Endothelial cell of umbilical vein (primary cell): ENCODE data around the gene AP5S1. TPM values are rescaled to one million over a fixed set of nuclear protein-coding genes. Genes with fewer than 3 reads are reported as not detected.

ENCODE experiments used
- BruUV-seq: library from RNA; stranded (reverse); fragments of 400-500 nt; replicated peaks from 2 replicates; lab custom pipeline; 2021; lab: Mats Ljungman, UMichigan
- CTCF ChIA-PET: fragments of 300-600, 350-600 bp; sonication (Branson Sonifier 250); formaldehyde crosslinking; loops from one replicate; lab custom pipeline; 2021; ENCODE audit warnings: antibody characterized with exemption, inconsistent platforms; lab: Charles Lee
- POLR2A ChIA-PET: fragments of 300-600, 350-600 bp; sonication (Branson Sonifier 250); formaldehyde crosslinking; loops from one replicate; lab custom pipeline; 2021; ENCODE audit warnings: antibody characterized with exemption, inconsistent platforms; lab: Charles Lee
- DNase-seq: peaks from one replicate; pipeline ENCODE4 v3.0.0-alpha.2; 2011; ENCODE audit warnings: low read depth, low spot score
- FAIRE-seq: peaks from 2 replicates; lab custom pipeline; 2011; peaks lifted over from hg19 to GRCh38; lab: Jason Lieb, UNC
- H2AFZ ChIP-seq: 2 replicates; pipeline ENCODE4 v1.6.0; 2012; ENCODE audit warnings: low read depth, low read length, control low read depth, inconsistent platforms
- H3K27ac ChIP-seq: 2 replicates; pipeline ENCODE4 v1.5.1; 2011; ENCODE audit warnings: low read depth, mild to moderate bottlenecking, control low read depth, low read length, moderate library complexity; ENCODE audit not compliant: insufficient read depth
- H3K27me3 ChIP-seq, 2 experiments: 2 replicates each; pipeline versions ENCODE4 v1.6.0 to v1.6.1; 2011; ENCODE audit warnings: low read length in 2 of 2, mixed read lengths in 1 of 2; ENCODE audit not compliant: control insufficient read depth in 2 of 2, insufficient read depth in 2 of 2
- H3K36me3 ChIP-seq, 2 experiments: 2 replicates in 1 of 2; 3 replicates in 1 of 2; pipeline ENCODE4 v1.5.1; 2011; ENCODE audit warnings: low read length in 2 of 2, mild to moderate bottlenecking in 1 of 2, moderate library complexity in 1 of 2; ENCODE audit not compliant: control insufficient read depth in 2 of 2, insufficient read depth in 2 of 2; ENCODE audit errors: extremely low read depth in 1 of 2
- H3K4me1 ChIP-seq: 3 replicates; pipeline ENCODE4 v1.5.1; 2011; ENCODE audit warnings: mild to moderate bottlenecking, low read length; ENCODE audit not compliant: control insufficient read depth, insufficient read depth; ENCODE audit errors: extremely low read depth
- H3K4me2 ChIP-seq: 2 replicates; pipeline ENCODE4 v1.6.1; 2011; ENCODE audit warnings: low read length, control low read depth, mixed read lengths; ENCODE audit not compliant: insufficient read depth
- H3K4me3 ChIP-seq, 3 experiments: fragments of 200-600 bp in 1 of 3; sonication (generic), shearing (Covaris generic) in 1 of 3; replicated peaks in 1 of 3; 2 replicates each; pipeline ENCODE4 v1.5.1; 2011 to 2016; ENCODE audit warnings: control low read depth in 3 of 3, low read length in 3 of 3, mild to moderate bottlenecking in 2 of 3, inconsistent platforms in 1 of 3, low read depth in 1 of 3, moderate library complexity in 1 of 3; ENCODE audit not compliant: insufficient read depth in 1 of 3
- H3K79me2 ChIP-seq: 2 replicates; pipeline ENCODE4 v1.6.0; 2012; ENCODE audit warnings: low read length, inconsistent platforms; ENCODE audit not compliant: control insufficient read depth, insufficient read depth
- H3K9ac ChIP-seq: replicated peaks from 2 replicates; pipeline ENCODE3; 2011; ENCODE audit warnings: low read length, control low read depth; ENCODE audit not compliant: insufficient read depth; ENCODE audit errors: extremely low read depth
- H3K9me1 ChIP-seq: replicated peaks from 3 replicates; pipeline ENCODE4 v1.6.0; 2011; ENCODE audit warnings: mild to moderate bottlenecking, low read length; ENCODE audit not compliant: control insufficient read depth, insufficient read depth; ENCODE audit errors: extremely low read depth
- H3K9me3 ChIP-seq: replicated peaks from 2 replicates; pipeline ENCODE4 v1.5.1; 2012; ENCODE audit warnings: low read length, inconsistent platforms; ENCODE audit not compliant: control insufficient read depth, insufficient read depth
- H4K20me1 ChIP-seq: replicated peaks from 2 replicates; pipeline ENCODE3; 2011; ENCODE audit warnings: mild to moderate bottlenecking, low read length; ENCODE audit not compliant: control insufficient read depth, insufficient read depth; ENCODE audit errors: extremely low read depth
- CTCF ChIP-seq, 2 donors: IDR thresholded peaks; 1 replicate in 1 of 2; 2 replicates in 1 of 2; pipeline ENCODE4 v1.5.1; 2011; ENCODE audit warnings: low read length in 2 of 2, mild to moderate bottlenecking in 2 of 2, moderate library complexity in 2 of 2, control low read depth in 1 of 2, inconsistent platforms in 1 of 2, low read depth in 1 of 2; ENCODE audit not compliant: insufficient read depth in 1 of 2; ENCODE audit errors: extremely low read depth in 1 of 2
- EZH2 ChIP-seq: IDR thresholded peaks from 2 replicates; pipeline ENCODE4 v1.6.1; 2012; ENCODE audit warnings: borderline replicate concordance, low read depth, mild to moderate bottlenecking, moderate library complexity, low read length, inconsistent platforms; ENCODE audit not compliant: severe bottlenecking
- GATA2 ChIP-seq: IDR thresholded peaks from 2 replicates; pipeline ENCODE4 v1.7.0; 2011; ENCODE audit warnings: low read depth, mild to moderate bottlenecking, moderate library complexity, mixed read lengths, low read length; ENCODE audit not compliant: insufficient read length, insufficient read depth
- POLR2AphosphoS5 ChIP-seq: IDR thresholded peaks from 2 replicates; pipeline ENCODE4 v1.6.1; 2012; ENCODE audit warnings: low read depth, mild to moderate bottlenecking, control low read depth, low read length, moderate library complexity; ENCODE audit not compliant: insufficient read depth
- dilution Hi-C: fragments of 300-500 bp; cut with MboI; formaldehyde crosslinking; loops from one replicate; pipeline ENCODE4 v1.15.0; 2019; ENCODE audit warnings: low sequenced_read_pairs; ENCODE audit not compliant: extremely low pct_ligation_motif_present
- intact Hi-C: fragments of 100-400 bp; cut with micrococcal nuclease; formaldehyde crosslinking; loops from one replicate; pipeline ENCODE4 v1.10.0; 2022
- polyA plus RNA-seq, 4 experiments: library from polyadenylated mRNA; depleted of rRNA in 3 of 4; stranded (reverse) in 3 of 4; unstranded in 1 of 4; fragments of >200 nt; gene quantifications; 2 replicates each; pipeline versions ENCODE4 v1.2.1 to v1.2.3, GENCODE V29; 2011 to 2012; ENCODE audit warnings: missing spikeins in 1 of 4
- total RNA-seq: library from RNA; stranded (reverse); gene quantifications from 2 replicates; pipeline ENCODE4 v1.2.3, GENCODE V29; 2021

AP5S1 gene
- total and polyA plus RNA-seq, 2 donors (not counting 3 experiments of a cell fraction or from before 2014, with no cell fraction given): 15.7 to 22.0 TPM

- DNase-seq (no peak), FAIRE-seq (no peak)
- no peak overlapping the region for H2AFZ ChIP-seq
- H3K4me2 ChIP-seq: no peak overlapping the region
- POLR2A ChIA-PET: no interaction called here
- H3K4me1 ChIP-seq: no peaks in the 10 kb centered on the region
- intact Hi-C loops (no loop called here), dilution Hi-C loops (no loop called here)
- CTCF ChIA-PET: no interaction called here
- H3K79me2 ChIP-seq: no peaks in the 10 kb centered on the region
- no peak overlapping the region for H3K4me3 ChIP-seq
- no peaks in the 10 kb centered on the region for H3K9me3 ChIP-seq
- no peak for TF ChIP-seq GATA2
- H3K27me3 ChIP-seq: no peaks in the 10 kb centered on the region
- no peaks in the 10 kb centered on the region for H3K9me1 ChIP-seq
- BruUV-seq: no TSS peak
- no peaks in the 10 kb centered on the region for H4K20me1 ChIP-seq
- no peak overlapping the region for H3K9ac ChIP-seq
- no peak overlapping the region for H3K27ac ChIP-seq
- H3K36me3 ChIP-seq: peaks cover 23 to 74% of the 10 kb centered on the region in 2 experiments
Measured at GRCh38 chr20:3862333-3862732, 42.0 kb downstream of the AP5S1 start.

GRCh38 chr20:3863317-3863716 is 43.0 kb downstream of the AP5S1 start:
- dilution Hi-C loops (no loop called here), intact Hi-C loops (no loop called here)
- ChIA-PET POLR2A (no interaction called here), CTCF (interaction anchor here (1.5 kb wide), 1 partner anchor 8 kb away, joined by 4 read pairs; no protein-coding TSS in a partner anchor)
- no peak for TF ChIP-seq CTCF (IDR thresholded peaks at IDR 0.05; ENCODE audit: extremely low read depth in 1 of 2, insufficient read depth in 1 of 2, low read depth in 1 of 2, low read length in 2 of 2)
- TF ChIP-seq POLR2AphosphoS5: no peak
- TF ChIP-seq EZH2: no peak
- Histone ChIP-seq H3K79me2 (no peaks in the 10 kb centered on the region), H3K9me1 (no peaks in the 10 kb centered on the region), H3K9me3 (no peaks in the 10 kb centered on the region), H3K4me3 (no peak overlapping the region), H3K4me2 (no peak overlapping the region), H3K9ac (no peak overlapping the region), H3K36me3 (peaks cover 23 to 71% of the 10 kb centered on the region in 2 experiments), H3K27me3 (no peaks in the 10 kb centered on the region), H4K20me1 (no peaks in the 10 kb centered on the region), H2AFZ (no peak overlapping the region), H3K27ac (no peak overlapping the region), H3K4me1 (no peaks in the 10 kb centered on the region)
- DNase-seq (no peak), FAIRE-seq (no peak)
- no TSS peak for BruUV-seq
